ENCODE results near the gene TPBGL. TPM values are rescaled to one million over a fixed set of nuclear protein-coding genes. Genes with fewer than 3 reads are reported as not detected.
"Not testable (repeated sequence)": the region's sequence is repeated elsewhere in the genome, so short reads cannot be mapped to it uniquely, and the experiment has no call there.

Gene TPBGL
- total RNA-seq, 1 experiment from 2014 or later: not detected

- H2AFZ ChIP-seq (ENCODE audit: low read length): no peak overlapping the region
- H4K20me1 ChIP-seq (ENCODE audit: insufficient read depth, low read depth, low read length): no peaks in the 10 kb centered on the region
- no peak overlapping the region for H3K4me3 ChIP-seq (ENCODE audit: low read length)
- no peak overlapping the region for H3K27ac ChIP-seq (ENCODE audit: low read length)
- H3K9ac ChIP-seq (ENCODE audit: low read length): no peak overlapping the region
- no peaks in the 10 kb centered on the region for H3K9me2 ChIP-seq (replicated peaks; ENCODE audit: insufficient read depth, low read length)
- no peak overlapping the region for H3K4me2 ChIP-seq (ENCODE audit: low read depth, low read length, poor library complexity, severe bottlenecking)
- H3K36me3 ChIP-seq (ENCODE audit: insufficient read depth, low read length): no peaks in the 10 kb centered on the region
- no peaks in the 10 kb centered on the region for H3K79me2 ChIP-seq (ENCODE audit: low read length)
- no peaks in the 10 kb centered on the region for H3K27me3 ChIP-seq (ENCODE audit: low read length)
- H3K4me1 ChIP-seq (ENCODE audit: low read length): peaks cover 9% of the 10 kb centered on the region
- no peaks in the 10 kb centered on the region for H3K9me3 ChIP-seq (ENCODE audit: low read length)
- DNase-seq: no peak
Measured at GRCh38 chr11:75269367-75269660, 28.7 kb downstream of the TPBGL start.

GRCh38 chr11:75269896-75270295 lies 29.3 kb downstream of the TPBGL start:
- H3K27me3 ChIP-seq (ENCODE audit: low read length): no peaks in the 10 kb centered on the region

DNA sequence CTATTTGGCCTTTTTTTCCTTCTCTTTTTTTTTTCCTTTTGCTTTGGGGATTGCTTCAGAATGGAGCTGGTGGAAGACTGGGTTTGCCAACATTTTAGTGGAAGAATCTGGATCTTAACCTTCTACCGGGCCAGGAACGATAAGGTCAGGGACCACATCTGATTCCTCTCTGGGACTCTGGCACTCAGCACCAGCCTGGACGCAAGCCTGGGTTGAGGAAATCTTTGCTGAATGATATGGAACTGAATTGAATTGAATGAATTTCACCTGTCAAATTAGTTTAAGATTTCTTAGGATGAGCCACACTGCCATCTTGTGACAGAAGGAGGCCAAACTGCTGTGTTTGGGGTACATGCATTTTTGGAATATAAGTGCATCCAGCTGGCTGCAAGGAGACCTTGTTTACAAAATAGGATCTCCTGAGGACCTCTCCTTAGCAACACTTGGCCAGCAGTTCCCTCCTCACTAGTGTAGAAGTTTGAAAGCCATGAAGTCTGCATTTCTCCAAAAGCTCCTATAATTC lies 30.4 kb downstream of the TPBGL start:
- no peak overlapping the region for H3K27ac ChIP-seq (ENCODE audit: low read length)
- H3K36me3 ChIP-seq (ENCODE audit: insufficient read depth, low read length): no peaks in the 10 kb centered on the region
- no peaks in the 10 kb centered on the region for H4K20me1 ChIP-seq (ENCODE audit: insufficient read depth, low read depth, low read length)
- H3K9me2 ChIP-seq (replicated peaks; ENCODE audit: insufficient read depth, low read length): no peaks in the 10 kb centered on the region
- no peak overlapping the region for H3K9ac ChIP-seq (ENCODE audit: low read length)
- H2AFZ ChIP-seq (ENCODE audit: low read length): no peak overlapping the region
- no peak overlapping the region for H3K4me2 ChIP-seq (ENCODE audit: low read depth, low read length, poor library complexity, severe bottlenecking)
- H3K9me3 ChIP-seq (ENCODE audit: low read length): no peaks in the 10 kb centered on the region
- no peaks in the 10 kb centered on the region for H3K79me2 ChIP-seq (ENCODE audit: low read length)
- H3K27me3 ChIP-seq (ENCODE audit: low read length): no peaks in the 10 kb centered on the region
- no peak overlapping the region for H3K4me3 ChIP-seq (ENCODE audit: low read length)
- DNase-seq: peak; percentile 63
- peaks cover 6% of the 10 kb centered on the region for H3K4me1 ChIP-seq (ENCODE audit: low read length)

More at GRCh38 chr11:75269896-75270295, 29.3 kb downstream of the TPBGL start:
- H3K9me2 ChIP-seq (replicated peaks; ENCODE audit: insufficient read depth, low read length): no peaks in the 10 kb centered on the region
- no peak overlapping the region for H2AFZ ChIP-seq (ENCODE audit: low read length)
- H3K9me3 ChIP-seq (ENCODE audit: low read length): no peaks in the 10 kb centered on the region
- no peak overlapping the region for H3K4me3 ChIP-seq (ENCODE audit: low read length)
- no peak overlapping the region for H3K9ac ChIP-seq (ENCODE audit: low read length)
- no peaks in the 10 kb centered on the region for H3K36me3 ChIP-seq (ENCODE audit: insufficient read depth, low read length)
- DNase-seq: no peak
- no peaks in the 10 kb centered on the region for H3K79me2 ChIP-seq (ENCODE audit: low read length)
- H4K20me1 ChIP-seq (ENCODE audit: insufficient read depth, low read depth, low read length): no peaks in the 10 kb centered on the region
- H3K27ac ChIP-seq (ENCODE audit: low read length): no peak overlapping the region
- peaks cover 9% of the 10 kb centered on the region for H3K4me1 ChIP-seq (ENCODE audit: low read length)
- no peak overlapping the region for H3K4me2 ChIP-seq (ENCODE audit: low read depth, low read length, poor library complexity, severe bottlenecking)

GRCh38 chr11:75271730-75272129 lies 31.2 kb downstream of the TPBGL start:
- Histone ChIP-seq H3K4me3 (ENCODE audit: low read length) (no peak overlapping the region), H3K4me2 (ENCODE audit: low read depth, low read length, poor library complexity, severe bottlenecking) (no peak overlapping the region), H3K9ac (ENCODE audit: low read length) (no peak overlapping the region), H3K27me3 (ENCODE audit: low read length) (no peaks in the 10 kb centered on the region), H3K79me2 (ENCODE audit: low read length) (no peaks in the 10 kb centered on the region), H3K9me2 (replicated peaks; ENCODE audit: insufficient read depth, low read length) (no peaks in the 10 kb centered on the region), H4K20me1 (ENCODE audit: insufficient read depth, low read depth, low read length) (no peaks in the 10 kb centered on the region), H2AFZ (ENCODE audit: low read length) (no peak overlapping the region), H3K9me3 (ENCODE audit: low read length) (no peaks in the 10 kb centered on the region), H3K36me3 (ENCODE audit: insufficient read depth, low read length) (no peaks in the 10 kb centered on the region), H3K4me1 (ENCODE audit: low read length) (peaks cover 4% of the 10 kb centered on the region), H3K27ac (ENCODE audit: low read length) (no peak overlapping the region)
- DNase-seq: no peak

- no peaks in the 10 kb centered on the region for H3K9me3 ChIP-seq (ENCODE audit: low read length)
- H3K27ac ChIP-seq (ENCODE audit: low read length): no peak overlapping the region
- no peaks in the 10 kb centered on the region for H3K36me3 ChIP-seq (ENCODE audit: insufficient read depth, low read length)
- DNase-seq: no peak
- H2AFZ ChIP-seq (ENCODE audit: low read length): no peak overlapping the region
- no peak overlapping the region for H3K4me2 ChIP-seq (ENCODE audit: low read depth, low read length, poor library complexity, severe bottlenecking)
- H3K79me2 ChIP-seq (ENCODE audit: low read length): no peaks in the 10 kb centered on the region
- 0 out of 2 replicates have a peak overlapping the region, but pooled peaks have one; percentile 20 for H3K9ac ChIP-seq (ENCODE audit: low read length)
- no peak overlapping the region for H3K4me3 ChIP-seq (ENCODE audit: low read length)
- H4K20me1 ChIP-seq (ENCODE audit: insufficient read depth, low read depth, low read length): no peaks in the 10 kb centered on the region
- no peaks in the 10 kb centered on the region for H3K9me2 ChIP-seq (replicated peaks; ENCODE audit: insufficient read depth, low read length)
- H3K27me3 ChIP-seq (ENCODE audit: low read length): no peaks in the 10 kb centered on the region
- peaks cover 4% of the 10 kb centered on the region for H3K4me1 ChIP-seq (ENCODE audit: low read length)
Measured at GRCh38 chr11:75272391-75272790, 31.8 kb downstream of the TPBGL start.

DNA sequence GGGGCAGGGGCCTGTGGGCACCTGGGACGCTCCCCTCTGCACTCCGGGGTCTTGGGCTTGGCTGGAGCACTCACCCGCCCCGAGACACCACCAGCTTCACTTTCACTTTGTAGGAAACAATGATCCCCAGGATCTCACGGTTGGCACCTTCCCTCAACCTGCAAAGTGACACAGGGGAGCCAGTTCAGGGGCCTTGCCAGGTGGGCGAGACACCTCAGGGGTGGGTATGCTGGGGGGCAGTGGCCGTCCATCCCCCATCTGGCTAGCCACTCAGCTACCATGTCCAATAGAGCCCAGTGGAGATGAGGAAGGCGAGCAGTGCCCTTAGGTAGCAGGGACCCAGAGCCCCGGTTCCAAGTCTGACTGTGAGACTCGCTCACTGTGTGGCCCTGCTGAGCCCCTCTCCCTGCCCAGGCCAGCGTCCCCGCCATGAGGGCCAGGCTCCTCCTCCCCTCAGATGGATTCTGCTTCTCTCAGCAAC lies 32.3 kb downstream of the TPBGL start:
- Histone ChIP-seq H3K4me3 (ENCODE audit: low read length) (no peak overlapping the region), H3K79me2 (ENCODE audit: low read length) (no peaks in the 10 kb centered on the region), H3K4me2 (ENCODE audit: low read depth, low read length, poor library complexity, severe bottlenecking) (no peak overlapping the region), H3K9me2 (replicated peaks; ENCODE audit: insufficient read depth, low read length) (no peaks in the 10 kb centered on the region), H3K9me3 (ENCODE audit: low read length) (no peaks in the 10 kb centered on the region), H3K9ac (ENCODE audit: low read length) (0 out of 2 replicates have a peak overlapping the region, but pooled peaks have one; percentile 20), H3K27me3 (ENCODE audit: low read length) (no peaks in the 10 kb centered on the region), H3K27ac (ENCODE audit: low read length) (no peak overlapping the region), H3K36me3 (ENCODE audit: insufficient read depth, low read length) (no peaks in the 10 kb centered on the region), H2AFZ (ENCODE audit: low read length) (no peak overlapping the region), H4K20me1 (ENCODE audit: insufficient read depth, low read depth, low read length) (no peaks in the 10 kb centered on the region), H3K4me1 (ENCODE audit: low read length) (peaks cover under 1% of the 10 kb centered on the region; the same call in 1 of the 2 replicates)
- DNase-seq: no peak

- Histone ChIP-seq H3K9me3 (ENCODE audit: low read length) (no peaks in the 10 kb centered on the region), H3K9ac (ENCODE audit: low read length) (no peak overlapping the region), H3K27me3 (ENCODE audit: low read length) (no peaks in the 10 kb centered on the region), H4K20me1 (ENCODE audit: insufficient read depth, low read depth, low read length) (no peaks in the 10 kb centered on the region), H3K4me2 (ENCODE audit: low read depth, low read length, poor library complexity, severe bottlenecking) (no peak overlapping the region), H2AFZ (ENCODE audit: low read length) (no peak overlapping the region), H3K4me1 (ENCODE audit: low read length) (no peaks in the 10 kb centered on the region), H3K9me2 (replicated peaks; ENCODE audit: insufficient read depth, low read length) (no peaks in the 10 kb centered on the region), H3K79me2 (ENCODE audit: low read length) (no peaks in the 10 kb centered on the region), H3K4me3 (ENCODE audit: low read length) (no peak overlapping the region), H3K27ac (ENCODE audit: low read length) (no peak overlapping the region), H3K36me3 (ENCODE audit: insufficient read depth, low read length) (no peaks in the 10 kb centered on the region)
- no peak for DNase-seq
Measured at GRCh38 chr11:75273411-75274391, 33.1 kb downstream of the TPBGL start.

DNA sequence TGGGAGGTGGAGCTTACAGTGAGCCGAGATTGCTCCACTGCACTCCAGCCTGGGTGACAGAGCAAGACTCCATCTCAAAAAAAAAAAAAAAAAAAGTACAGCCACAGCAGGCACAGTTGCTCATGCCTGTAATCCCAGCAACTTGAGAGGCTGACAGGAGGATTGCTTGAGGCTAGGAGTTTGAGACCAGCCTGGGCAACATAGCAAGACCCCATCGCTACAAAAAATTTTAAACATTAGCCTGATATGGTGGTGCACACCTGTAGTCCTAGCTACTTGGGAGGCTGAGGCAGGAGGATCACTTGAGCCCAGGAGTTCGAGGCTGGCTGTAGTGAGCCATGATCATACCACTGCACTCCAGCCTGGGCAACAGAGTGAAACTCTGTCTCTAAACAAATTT lies 34.1 kb downstream of the TPBGL start:
- H3K27me3 ChIP-seq (ENCODE audit: low read length); H3K36me3 ChIP-seq (ENCODE audit: insufficient read depth, low read length); H3K27ac ChIP-seq (ENCODE audit: low read length); H3K79me2 ChIP-seq (ENCODE audit: low read length); H3K9me2 ChIP-seq (replicated peaks; ENCODE audit: insufficient read depth, low read length); H2AFZ ChIP-seq (ENCODE audit: low read length); H3K4me1 ChIP-seq (ENCODE audit: low read length); H3K4me2 ChIP-seq (ENCODE audit: low read depth, low read length, poor library complexity, severe bottlenecking); DNase-seq; H4K20me1 ChIP-seq (ENCODE audit: insufficient read depth, low read depth, low read length); H3K9me3 ChIP-seq (ENCODE audit: low read length); H3K9ac ChIP-seq (ENCODE audit: low read length); H3K4me3 ChIP-seq (ENCODE audit: low read length): not testable (repeated sequence)
